T47D (cell line): Measurements from ENCODE around the gene LILRA1.
"Not testable (repeated sequence)": the region's sequence is repeated elsewhere in the genome, so short reads cannot be mapped to it uniquely, and the experiment has no call there.

Experiments used
- DNase-seq, 2 experiments: peaks; one replicate each; pipeline versions ENCODE4 v3.0.0 to v3.0.0-alpha.2; 2011 to 2012; ENCODE audit warnings: low read depth in 1 of 2, low spot score in 1 of 2
- JUND ChIP-seq: IDR thresholded peaks from 2 replicates; pipeline ENCODE4 v1.6.1; 2012; ENCODE audit warnings: low read depth
- in situ Hi-C: cut with HindIII; loops from 2 replicates; pipeline ENCODE4 v1.10.0; 2016; ENCODE audit warnings: low sequenced_read_pairs, low pct_unique_long_range_greater_than_20kb

The LILRA1 gene

GRCh38 chr19:54593445-54593844 is at the start of gene LILRA1:
TSS of gene LILRA1 (plus strand) at chr19:54593632. CDS start at chr19:54594245, 613 bp downstream.
- in situ Hi-C loops, DNase-seq: not testable (repeated sequence)

- in situ Hi-C loops: no loop called here
- TF ChIP-seq JUND: no peak
- no peak for DNase-seq
Measured at GRCh38 chr19:54548806-54549205, 44.6 kb upstream of the LILRA1 start.

DNA sequence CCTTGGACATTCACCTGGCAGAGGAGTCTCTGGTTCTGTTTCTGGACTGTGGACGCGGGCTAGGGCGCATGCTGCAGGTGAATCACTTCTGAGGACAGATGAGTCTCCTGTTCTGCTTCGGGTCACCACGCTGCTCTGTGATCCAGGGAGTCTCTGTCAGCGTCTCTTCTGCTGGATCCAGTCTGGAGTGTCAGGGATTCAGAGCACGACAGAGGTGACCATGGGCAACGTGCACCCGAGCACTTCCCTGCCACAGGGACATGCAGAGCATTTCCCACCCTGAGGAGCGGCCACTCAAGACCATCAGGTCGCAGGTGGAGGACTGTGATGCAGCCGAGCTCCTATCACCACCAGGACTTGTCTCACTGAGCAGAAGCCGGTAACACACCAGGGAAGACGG is 44.2 kb upstream of the LILRA1 start:
- in situ Hi-C loops: no loop called here
- DNase-seq: no peak
- TF ChIP-seq JUND: no peak

DNA sequence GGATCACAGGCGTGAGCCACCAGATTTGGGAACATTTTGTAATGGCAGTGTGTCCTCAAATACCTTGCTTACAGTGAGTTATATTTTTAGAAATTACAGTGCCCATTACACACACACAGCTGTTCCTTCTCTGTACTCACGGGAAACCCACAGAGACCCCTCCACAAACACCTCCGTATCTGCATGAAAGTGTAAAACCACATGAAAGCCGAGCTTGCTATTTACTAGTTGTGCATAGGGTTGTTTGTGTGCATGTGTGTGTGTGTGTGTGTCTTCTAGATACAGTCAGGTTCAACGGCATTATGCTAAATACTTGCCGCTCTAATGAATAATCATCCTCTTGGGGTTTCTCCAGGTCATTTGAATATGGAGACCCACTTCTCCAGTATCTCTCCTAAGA is 42.1 kb upstream of the LILRA1 start:
- DNase-seq: no peak
- in situ Hi-C loops: no loop called here
- no peak for TF ChIP-seq JUND

GRCh38 chr19:54551950-54552912 is 41.2 kb upstream of the LILRA1 start:
- TF ChIP-seq JUND: no peak
- DNase-seq: no peak
- in situ Hi-C loops: no loop called here

DNA sequence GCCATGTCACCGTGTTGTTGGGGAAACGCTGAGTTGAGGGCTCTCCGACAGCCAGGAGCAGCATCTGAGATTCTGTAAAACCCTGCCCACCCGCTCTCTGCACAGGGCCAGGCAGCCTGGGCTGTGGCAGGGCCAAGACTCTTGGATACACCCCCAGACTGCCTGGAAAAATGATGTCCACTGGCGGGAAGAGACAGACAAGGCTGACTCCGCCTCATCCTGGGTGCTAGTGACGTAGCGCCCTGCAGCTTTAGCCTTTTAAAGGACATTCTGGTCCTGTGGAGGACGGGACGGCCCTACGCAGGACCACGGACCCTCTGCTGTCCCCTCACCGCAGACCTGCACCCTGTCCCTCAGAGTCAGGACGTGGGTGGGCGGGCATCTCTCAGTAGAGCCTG is 40.5 kb upstream of the LILRA1 start:
- DNase-seq: no peak
- no peak for TF ChIP-seq JUND
- in situ Hi-C loops: no loop called here

GRCh38 chr19:54554006-54554405 is 39.4 kb upstream of the LILRA1 start:
- no peak for DNase-seq
- in situ Hi-C loops: no loop called here
- TF ChIP-seq JUND: no peak

DNA sequence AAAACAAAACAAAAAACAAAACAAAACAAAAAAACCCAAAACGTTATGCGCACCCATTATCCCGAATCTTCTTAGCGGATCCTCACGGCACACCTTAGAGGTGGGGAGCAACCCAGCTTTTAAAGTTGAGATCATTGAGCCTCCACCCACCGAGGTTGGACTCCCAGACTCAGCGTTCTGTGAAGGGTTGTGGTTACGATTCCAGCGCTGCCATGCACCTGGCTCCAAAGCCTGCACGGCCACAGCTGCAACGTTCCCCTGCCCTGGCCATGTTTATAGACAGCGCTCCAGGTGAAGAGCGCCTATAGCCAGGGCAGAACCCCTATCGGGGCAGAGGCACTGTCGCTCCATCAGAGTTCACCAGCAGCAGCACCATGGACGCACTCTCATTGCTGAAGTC is 38.5 kb upstream of the LILRA1 start:
- in situ Hi-C loops: no loop called here
- no peak for DNase-seq
- no peak for TF ChIP-seq JUND

DNA sequence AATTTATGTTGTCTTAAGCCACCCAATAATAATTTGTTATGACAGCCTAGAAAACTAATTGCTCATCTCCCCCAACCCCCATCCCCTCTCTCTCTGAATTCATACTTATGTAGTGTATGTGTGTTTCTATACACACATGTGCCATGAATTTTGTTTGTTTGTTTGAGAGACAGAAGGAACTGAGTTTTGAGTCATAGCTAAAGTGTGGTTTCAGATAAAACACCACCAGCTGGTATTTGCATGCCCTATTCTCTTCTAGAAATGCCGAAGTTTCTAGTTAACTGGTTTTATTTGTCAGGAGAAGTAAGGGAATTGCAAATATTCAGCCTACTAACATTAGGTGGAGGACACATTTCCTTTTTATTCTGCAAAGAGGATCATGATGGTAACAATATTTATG is 37.2 kb upstream of the LILRA1 start:
- in situ Hi-C loops: no loop called here
- no peak for DNase-seq
- TF ChIP-seq JUND: no peak

DNA sequence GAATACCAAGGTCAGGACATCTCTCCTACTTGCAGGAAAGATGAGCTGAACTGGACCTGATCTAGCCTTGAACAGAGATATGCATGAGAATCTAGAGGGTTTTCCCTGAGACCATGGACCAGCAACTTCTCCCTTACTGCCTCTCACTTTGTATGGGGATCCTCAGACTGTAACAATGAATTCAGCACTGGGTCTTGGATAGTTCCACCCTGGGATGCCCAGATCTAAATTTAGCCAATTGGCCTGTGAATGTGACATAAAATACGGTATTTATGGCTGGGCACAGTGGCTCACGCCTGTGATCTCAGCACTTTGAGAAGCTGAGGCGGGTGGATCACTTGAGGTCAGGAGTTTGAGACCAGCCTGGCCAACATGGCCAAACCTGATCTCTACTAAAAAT is 35.1 kb upstream of the LILRA1 start:
- in situ Hi-C loops: no loop called here
- TF ChIP-seq JUND: no peak
- peak in 1 of 2 experiments; percentile 48 for DNase-seq

DNA sequence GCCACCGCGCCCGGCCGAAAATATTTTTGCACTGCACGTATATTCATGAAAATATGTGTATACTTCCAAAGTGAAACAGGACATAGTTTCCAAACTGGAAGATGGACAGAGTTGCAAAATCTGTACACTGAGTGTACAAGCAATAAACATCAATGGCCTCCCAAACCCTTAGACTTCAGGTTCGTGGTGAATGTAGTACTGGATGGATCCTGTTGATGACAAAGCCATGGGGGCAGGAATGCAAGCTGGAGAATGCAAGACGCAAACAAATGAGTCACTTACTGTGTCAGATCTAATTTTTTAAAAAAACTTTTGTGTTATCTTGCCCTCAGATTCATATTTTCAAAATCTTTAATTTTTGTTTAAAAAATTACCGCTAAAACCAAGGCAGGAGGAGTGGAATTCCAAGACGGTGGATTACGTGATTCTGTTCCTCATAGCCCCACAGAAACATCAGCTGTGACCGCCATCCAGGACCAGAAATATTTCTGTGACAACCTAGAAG is 32.5 kb upstream of the LILRA1 start:
- TF ChIP-seq JUND: no peak
- no peak for DNase-seq
- in situ Hi-C loops: no loop called here

- in situ Hi-C loops: no loop called here
- no peak for TF ChIP-seq JUND
- DNase-seq: peak in 1 of 2 experiments; percentile 43
Measured at GRCh38 chr19:54561840-54562239, 31.6 kb upstream of the LILRA1 start.

GRCh38 chr19:54563206-54563605 is 30.2 kb upstream of the LILRA1 start:
- DNase-seq, in situ Hi-C loops: not testable (repeated sequence)

DNA sequence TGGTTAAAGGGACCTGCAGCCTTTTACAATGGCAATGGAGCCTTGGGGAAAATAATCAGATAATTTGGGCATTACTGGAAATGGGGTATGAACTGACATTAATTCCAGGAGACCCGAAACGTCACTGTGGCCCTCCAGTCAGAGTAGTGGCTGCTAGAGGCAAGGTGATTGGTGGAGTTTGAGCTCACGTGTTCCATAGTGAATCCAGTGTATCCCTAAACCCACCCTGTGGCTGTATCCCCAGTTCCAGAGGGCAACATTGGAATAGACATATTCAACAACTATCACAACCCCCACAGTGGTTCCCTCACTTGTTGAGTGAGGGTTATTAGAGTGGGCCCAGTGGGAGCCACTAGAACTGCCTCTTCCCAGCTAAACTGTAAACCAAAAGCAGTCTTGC is 23.1 kb upstream of the LILRA1 start:
- in situ Hi-C loops: no loop called here
- no peak for DNase-seq
- no peak for TF ChIP-seq JUND

DNA sequence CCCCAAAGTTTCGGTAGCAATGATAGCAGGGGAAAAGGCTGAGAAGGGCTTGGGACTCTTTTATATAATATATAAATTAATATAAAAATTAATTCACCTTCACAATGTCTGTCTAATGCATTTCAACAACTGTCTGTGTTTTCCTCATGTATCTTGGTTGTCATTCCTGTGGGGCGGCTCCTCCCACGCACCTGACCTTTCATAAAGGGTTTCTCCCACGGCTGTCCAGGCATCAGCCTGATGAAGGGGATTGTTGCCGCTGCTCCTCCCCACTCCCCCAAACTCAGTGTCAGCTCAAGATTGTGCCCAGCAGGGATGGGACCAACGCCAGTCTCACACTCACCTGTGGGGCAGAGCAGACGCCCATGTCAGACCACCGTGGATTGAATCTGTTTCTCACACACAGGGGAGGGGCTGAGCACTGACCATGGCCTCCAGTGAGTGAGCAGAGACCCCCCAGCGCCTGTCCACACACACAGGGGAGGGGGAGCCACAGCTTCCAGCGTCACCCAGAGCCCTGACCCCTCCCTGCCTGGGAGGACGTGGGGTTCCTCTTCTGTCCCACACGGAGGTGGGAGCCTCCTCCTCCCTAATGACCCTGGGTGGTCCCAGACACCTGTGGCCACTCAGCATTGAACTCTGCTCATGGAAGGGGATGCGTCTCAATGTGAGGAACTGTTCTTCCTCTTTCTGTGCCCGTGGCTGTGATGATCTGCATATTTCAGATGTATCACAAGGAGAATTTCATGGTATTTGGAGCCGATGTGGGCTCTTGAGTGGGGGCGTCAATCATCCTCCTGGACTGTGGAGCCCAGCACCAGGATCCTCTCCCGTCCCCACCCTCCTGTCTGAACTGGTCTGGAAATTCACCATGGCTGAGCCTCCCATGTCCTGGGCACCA is 21.5 kb upstream of the LILRA1 start:
- DNase-seq, in situ Hi-C loops: not testable (repeated sequence)
